GM12878 (cell line): Measurements from ENCODE around the gene IER5L. TPM values are rescaled to one million over a fixed set of nuclear protein-coding genes. Genes with fewer than 3 reads are reported as not detected.
A peak's percentile ranks its signal among the peaks of the same experiment; 100 is the strongest.

ENCODE experiments used
- BHLHE40 ChIP-seq, 2 experiments: fragments of 450-650 bp in 1 of 2; IDR thresholded peaks; 2 replicates each; pipeline ENCODE4 v1.6.1; 2011 to 2017; ENCODE audit warnings: low read depth in 2 of 2, borderline replicate concordance in 1 of 2, improper control_type of control experiment in 1 of 2, low read length in 1 of 2, mild to moderate bottlenecking in 1 of 2
- CBX3 ChIP-seq: fragments of 200-600 bp; sonication (generic); IDR thresholded peaks from 2 replicates; pipeline ENCODE4 v1.6.1; 2016; ENCODE audit warnings: low read depth, borderline replicate concordance
- CREB1 ChIP-seq: IDR thresholded peaks from 2 replicates; pipeline ENCODE4 v1.6.1; 2012; ENCODE audit warnings: low read depth, mild to moderate bottlenecking, inconsistent platforms
- CREM ChIP-seq: IDR thresholded peaks from 2 replicates; pipeline ENCODE4 v1.6.1; 2014; ENCODE audit warnings: antibody characterized with exemption, low read depth
- EED ChIP-seq: sonication (generic); IDR thresholded peaks from 2 replicates; pipeline ENCODE4 v1.6.1; 2016; ENCODE audit warnings: antibody characterized with exemption, low read depth
- EGR1 ChIP-seq, 2 experiments: IDR thresholded peaks; 1 replicate in 1 of 2; 2 replicates in 1 of 2; pipeline ENCODE4 v1.6.1; 2011 to 2012; ENCODE audit warnings: low read depth in 2 of 2, low read length in 2 of 2, borderline replicate concordance in 1 of 2, mild to moderate bottlenecking in 1 of 2, moderate library complexity in 1 of 2
- ESRRA ChIP-seq: IDR thresholded peaks from 2 replicates; pipeline ENCODE4 v1.6.1; 2012; ENCODE audit warnings: mild to moderate bottlenecking, low read length, improper control_type of control experiment
- EZH2 ChIP-seq: IDR thresholded peaks from 2 replicates; pipeline ENCODE4 v1.6.1; 2012; ENCODE audit warnings: low read depth, mild to moderate bottlenecking, control low read depth, inconsistent platforms, low read length, borderline replicate concordance; ENCODE audit not compliant: control insufficient read depth
- HDGF ChIP-seq: fragments of 450-650 bp; IDR thresholded peaks from 2 replicates; pipeline ENCODE4 v1.6.1; 2016; ENCODE audit warnings: antibody characterized with exemption
- HSF1 ChIP-seq: fragments of 150-350 bp; IDR thresholded peaks from 2 replicates; pipeline ENCODE4 v1.6.1; 2014; ENCODE audit warnings: mild to moderate bottlenecking, low read depth, low read length
- IRF4 ChIP-seq: IDR thresholded peaks from 2 replicates; pipeline ENCODE4 v1.6.1; 2011; ENCODE audit warnings: low read depth, low read length
- KLF5 ChIP-seq: fragments of 450-650 bp; IDR thresholded peaks from 2 replicates; pipeline ENCODE4 v1.6.1; 2014; ENCODE audit warnings: mild to moderate bottlenecking; ENCODE audit not compliant: partially characterized antibody
- NBN ChIP-seq: fragments of 450-650 bp; IDR thresholded peaks from 2 replicates; pipeline ENCODE4 v1.6.1; 2016
- NFYB ChIP-seq: IDR thresholded peaks from 2 replicates; pipeline ENCODE4 v1.6.1; 2011; ENCODE audit warnings: low read depth, mild to moderate bottlenecking, low read length, improper control_type of control experiment, moderate library complexity; ENCODE audit not compliant: insufficient read depth
- PRDM15 ChIP-seq: fragments of 450-650 bp; formaldehyde crosslinking; IDR thresholded peaks from 2 replicates; pipeline ENCODE4 v1.4.0; 2020; ENCODE audit warnings: mild to moderate bottlenecking, moderate library complexity
- RAD21 ChIP-seq: IDR thresholded peaks from 2 replicates; pipeline ENCODE4 v1.6.1; 2011; ENCODE audit warnings: mild to moderate bottlenecking, low read depth, low read length, moderate library complexity; ENCODE audit not compliant: insufficient read depth
- RELA ChIP-seq: fragments of 450-650 bp; IDR thresholded peaks from 2 replicates; pipeline ENCODE4 v1.8.0; 2014; ENCODE audit warnings: borderline replicate concordance; ENCODE audit not compliant: partially characterized antibody
- SIN3A ChIP-seq: IDR thresholded peaks from 2 replicates; pipeline ENCODE4 v1.6.1; 2012; ENCODE audit warnings: low read depth, low read length, improper control_type of control experiment
- SMAD5 ChIP-seq: IDR thresholded peaks from 2 replicates; pipeline ENCODE4 v1.6.1; 2016; ENCODE audit warnings: antibody characterized with exemption, low read depth
- SMC3 ChIP-seq: IDR thresholded peaks from 2 replicates; pipeline ENCODE4 v1.6.1; 2011; ENCODE audit warnings: low read length, improper control_type of control experiment, borderline replicate concordance
- USF1 ChIP-seq: IDR thresholded peaks from 2 replicates; pipeline ENCODE4 v1.6.1; 2011; ENCODE audit warnings: borderline replicate concordance, low read depth, mild to moderate bottlenecking, moderate library complexity, mixed read lengths, low read length; ENCODE audit not compliant: insufficient read depth; ENCODE audit errors: extremely low read length
- WRNIP1 ChIP-seq: IDR thresholded peaks from 2 replicates; pipeline ENCODE4 v1.6.1; 2011; ENCODE audit warnings: low read depth, low read length, improper control_type of control experiment, borderline replicate concordance
- YY1 ChIP-seq: IDR thresholded peaks from 2 replicates; pipeline ENCODE4 v1.6.1; 2011; ENCODE audit warnings: low read depth, mild to moderate bottlenecking, low read length
- ZBED1 ChIP-seq: IDR thresholded peaks from 2 replicates; pipeline ENCODE4 v1.6.1; 2016; ENCODE audit warnings: borderline replicate concordance
- ZNF217 ChIP-seq: fragments of 450-650 bp; IDR thresholded peaks from 2 replicates; pipeline ENCODE4 v1.6.1; 2017; ENCODE audit warnings: antibody characterized with exemption, mild to moderate bottlenecking
- ZNF24 ChIP-seq: fragments of 450-650 bp; IDR thresholded peaks from 2 replicates; pipeline ENCODE4 v1.6.1; 2017; ENCODE audit warnings: antibody characterized with exemption, mild to moderate bottlenecking
- polyA plus RNA-seq, 11 experiments: library from polyadenylated mRNA; depleted of rRNA in 4 of 11; unstranded in 6 of 11; stranded (reverse) in 5 of 11; fragments of >200 nt; fragmentation: Nextera tagmentation in 4 of 11; fragmentation: Illumina TruSeq in 1 of 11; extraction: Ambion mirVana in 4 of 11; extraction: Trizol in 1 of 11; gene quantifications; 1 replicate in 1 of 11; 2 replicates in 10 of 11; pipeline versions ENCODE4 v1.2.1 to v1.2.3, GENCODE V29; 2011 to 2016; ENCODE audit warnings: inconsistent platforms in 2 of 11, missing spikeins in 2 of 11, low read depth in 1 of 11
- total RNA-seq, 4 experiments: library from RNA; depleted of rRNA in 3 of 4; stranded (reverse); fragments of >200 nt in 3 of 4; fragmentation: Illumina TruSeq in 1 of 4; extraction: Trizol in 1 of 4; gene quantifications; 2 replicates each; pipeline versions ENCODE4 v1.2.1 to v1.2.3, GENCODE V29; 2013 to 2021

IER5L gene
- total and polyA plus RNA-seq, 10 of the 15 experiments (the other 5 are each of a cell fraction or from before 2014, with no cell fraction given), result 0.04 to 1.4 (median 0.17) TPM

DNA sequence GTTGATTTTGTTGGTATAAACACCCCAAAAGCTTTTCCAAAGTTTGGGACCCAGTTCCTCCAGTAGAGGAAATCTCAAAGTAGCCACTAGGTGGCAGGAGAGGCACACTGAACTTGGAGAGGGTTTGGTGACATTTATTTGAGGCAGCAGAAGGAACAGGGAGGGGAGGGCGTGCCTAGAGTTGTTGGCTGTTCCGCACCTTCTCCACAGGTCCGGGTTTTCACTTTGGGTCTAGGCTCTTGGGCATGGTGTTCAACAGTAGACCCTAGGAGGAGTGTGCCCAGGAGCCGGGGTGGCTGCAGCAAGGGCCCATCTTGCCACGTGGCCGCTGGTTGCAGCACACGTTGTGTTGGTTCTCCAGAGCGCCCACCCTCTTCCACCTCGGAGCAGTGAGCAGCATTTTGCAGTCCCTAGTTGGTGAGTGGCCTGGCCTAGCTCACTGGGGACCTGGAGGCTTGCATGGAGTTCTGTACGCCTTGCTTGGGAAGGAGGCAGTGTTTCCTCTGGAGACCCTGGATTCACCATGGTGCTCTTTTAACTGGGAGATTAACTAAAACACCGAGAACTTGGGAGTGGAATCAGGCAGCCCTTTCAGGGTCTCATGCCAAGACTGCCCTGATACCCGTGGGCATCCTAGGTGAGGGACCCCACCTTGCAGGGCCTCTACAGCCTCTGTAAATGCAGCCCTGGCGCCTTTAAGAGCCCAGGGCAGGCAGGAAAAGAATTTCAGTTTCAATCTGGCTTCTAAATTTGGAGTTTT is 38.6 kb downstream of the IER5L start (continued):
- TF ChIP-seq HSF1 (no peak), SMC3 (peak; percentile 90), USF1 (peak; percentile 11), WRNIP1 (peak; percentile 73; the same call in 1 of the 2 replicates), BHLHE40 (IDR thresholded peaks at IDR 0.05; ENCODE audit: borderline replicate concordance in 1 of 2, low read depth in 2 of 2, low read length in 1 of 2) (peak in 1 of 2 experiments; percentile 35; a peak in 1 of 4 replicates), CBX3 (no peak), RELA (peak; percentile 8), SMAD5 (no peak), PRDM15 (CRISPR knock-in tag) (0 out of 2 replicates have a peak, but pooled peaks have one; percentile 19), EED (no peak), CREB1 (0 out of 2 replicates have a peak, but pooled peaks have one; percentile 19), HDGF (peak; percentile 72), NFYB (no peak), IRF4 (0 out of 2 replicates have a peak, but pooled peaks have one; percentile 13), YY1 (peak; percentile 60; the same call in 1 of the 2 replicates), RAD21 (peak; percentile 99), EZH2 (no peak), NBN (peak; percentile 36; the same call in 1 of the 2 replicates), ZNF24 (0 out of 2 replicates have a peak, but pooled peaks have one; percentile 7), ESRRA (0 out of 2 replicates have a peak, but pooled peaks have one; percentile 48), SIN3A (peak; percentile 79; the same call in 1 of the 2 replicates), ZBED1 (no peak), KLF5 (no peak), ZNF217 (no peak), CREM (no peak), EGR1 (IDR thresholded peaks at IDR 0.05; ENCODE audit: borderline replicate concordance in 1 of 2, low read depth in 2 of 2, low read length in 2 of 2) (no peak)
